GM21825 (cell line): ENCODE results near the gene RERG.
"Not testable (repeated sequence)": the region's sequence is repeated elsewhere in the genome, so short reads cannot be mapped to it uniquely, and the experiment has no call there.

Source experiments
- ATAC-seq: cut with Tn5 transposase; IDR thresholded peaks from one replicate; pipeline ENCODE4 v1.9.1; 2021; ENCODE audit warnings: mild to moderate bottlenecking, moderate library complexity; ENCODE audit not compliant: unreplicated experiment

The RERG gene

GRCh38 chr12:15151161-15152091 is 69.8 kb downstream of the RERG start:
- ATAC-seq, result no peak

GRCh38 chr12:15146585-15146984 is 74.6 kb downstream of the RERG start:
- no peak for ATAC-seq

- no peak for ATAC-seq
Measured at GRCh38 chr12:15143467-15143866, 77.8 kb downstream of the RERG start.

- ATAC-seq, result no peak
Measured at GRCh38 chr12:15142711-15143110, 78.5 kb downstream of the RERG start.

- ATAC-seq, result no peak
Measured at GRCh38 chr12:15131431-15131830, 89.8 kb downstream of the RERG start.

GRCh38 chr12:15130541-15130940 is 90.7 kb downstream of the RERG start:
- ATAC-seq, result no peak

GRCh38 chr12:15123401-15123800 is 97.8 kb downstream of the RERG start:
- ATAC-seq, result no peak

GRCh38 chr12:15122344-15122743 is 98.9 kb downstream of the RERG start:
- ATAC-seq, result no peak

- no peak for ATAC-seq
Measured at GRCh38 chr12:15118955-15119354, 102.3 kb downstream of the RERG start.

GRCh38 chr12:15116983-15117382 is 104.2 kb downstream of the RERG start:
- ATAC-seq, result no peak

GRCh38 chr12:15116086-15116485 is 105.1 kb downstream of the RERG start:
- ATAC-seq, result no peak

- no peak for ATAC-seq
Measured at GRCh38 chr12:15115434-15115833, 105.8 kb downstream of the RERG start.

- no peak for ATAC-seq
Measured at GRCh38 chr12:15114501-15114900, 106.7 kb downstream of the RERG start.

- ATAC-seq, result no peak
Measured at GRCh38 chr12:15092826-15093225, 128.4 kb downstream of the RERG start.

GRCh38 chr12:15090441-15090840 is 130.8 kb downstream of the RERG start:
- ATAC-seq, result no peak

GRCh38 chr12:15088105-15088504 is 133.1 kb downstream of the RERG start:
- ATAC-seq, result no peak

- not testable (repeated sequence) for ATAC-seq
Measured at GRCh38 chr12:15077751-15078150, 143.5 kb downstream of the RERG start.

- no peak for ATAC-seq
Measured at GRCh38 chr12:15074351-15074750, 146.9 kb downstream of the RERG start.

- ATAC-seq, result no peak
Measured at GRCh38 chr12:15059123-15059522, 162.1 kb downstream of the RERG start.
